Erythroblast (primary cell): ENCODE results near the gene MAML2.
"Not testable (repeated sequence)": the region's sequence is repeated elsewhere in the genome, so short reads cannot be mapped to it uniquely, and the experiment has no call there.

Experiments used
- DNase-seq, 2 experiments: peaks; one replicate each; lab custom pipeline; 2025; lab: John Stamatoyannopoulos, UW
- GATA1 ChIP-seq: IDR thresholded peaks from 2 replicates; pipeline ENCODE4 v1.6.1; 2011; ENCODE audit warnings: low read depth, mild to moderate bottlenecking, control low read depth, low read length, moderate library complexity
- POLR2A ChIP-seq: IDR thresholded peaks from 2 replicates; pipeline ENCODE4 v1.6.1; 2011; ENCODE audit warnings: mild to moderate bottlenecking, low read length

Gene MAML2

DNA sequence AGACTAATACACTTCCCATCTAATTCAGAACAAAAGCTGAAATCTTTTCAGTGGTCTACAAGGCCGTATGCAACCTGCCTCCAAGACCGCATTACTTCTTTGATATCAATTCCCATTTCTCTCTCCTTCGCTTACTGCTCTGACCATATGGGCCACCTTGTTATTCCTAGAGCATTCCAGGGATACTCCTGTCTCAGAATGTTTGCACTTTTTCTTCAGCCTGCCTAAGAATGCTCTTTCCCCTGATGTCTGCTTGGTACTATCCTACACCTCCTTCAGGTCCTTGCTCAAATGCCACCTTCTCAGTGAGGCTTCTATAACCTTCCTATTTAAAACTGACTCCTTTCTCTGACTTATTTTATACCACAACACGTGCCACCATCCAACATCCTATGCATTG lies 71.2 kb downstream of the MAML2 start:
- DNase-seq: no peak

GRCh38 chr11:96271352-96271751 lies 71.6 kb downstream of the MAML2 start:
- not testable (repeated sequence) for DNase-seq

More for the DNA sequence above, 71.2 kb downstream of the MAML2 start:
- TF ChIP-seq GATA1: no peak
- no peak for TF ChIP-seq POLR2A

GRCh38 chr11:96268527-96268926 lies 74.5 kb downstream of the MAML2 start:
- not testable (repeated sequence) for DNase-seq

DNA sequence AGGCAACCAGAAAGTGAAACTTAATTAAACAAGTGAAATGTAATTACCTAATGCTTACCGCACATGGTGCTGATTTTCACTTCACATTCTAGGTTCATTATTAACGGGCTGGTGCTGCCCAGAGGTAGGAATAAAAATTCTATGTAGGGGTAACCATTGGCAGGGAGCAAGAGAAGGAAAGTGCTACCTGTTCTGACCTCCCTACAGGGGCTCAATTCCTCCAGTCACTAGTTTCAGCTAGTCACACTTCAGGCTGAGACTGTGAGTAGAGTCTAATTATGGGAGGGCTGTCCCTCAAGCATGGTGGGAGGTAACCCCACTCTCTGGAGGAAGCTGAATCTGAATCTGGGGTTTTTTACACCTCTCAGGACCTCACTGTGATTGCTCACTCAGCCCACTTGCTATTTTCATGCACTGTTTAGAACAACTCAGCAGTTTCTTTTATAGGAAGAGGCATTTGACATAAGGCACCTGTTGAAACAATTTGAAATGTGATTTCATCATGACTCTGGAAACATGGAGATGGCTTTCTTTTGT lies 75.4 kb downstream of the MAML2 start:
- DNase-seq: no peak
- TF ChIP-seq POLR2A (no peak), GATA1 (no peak)

DNA sequence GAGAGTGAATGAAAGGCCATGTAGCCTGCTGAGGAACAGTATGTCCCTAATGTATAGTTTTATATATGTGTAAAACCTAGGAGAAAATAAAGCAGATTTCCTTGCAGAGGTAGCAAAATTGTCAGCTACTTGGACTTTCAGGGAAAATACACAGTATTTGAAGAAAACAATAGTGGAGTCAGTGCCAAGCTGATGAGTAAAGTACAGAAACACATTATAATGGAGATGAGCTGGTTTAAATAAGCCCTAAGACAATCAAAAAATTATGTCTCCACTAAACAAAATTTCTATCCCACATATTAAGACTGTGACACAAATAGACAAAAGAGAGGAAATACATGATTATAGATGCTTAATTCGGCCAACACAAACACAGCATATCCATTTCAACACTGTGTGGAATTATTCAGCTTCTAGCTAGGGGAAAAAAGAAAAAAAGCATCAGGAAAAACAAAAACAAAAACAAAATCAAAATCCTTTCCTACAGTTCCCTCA lies 75.9 kb downstream of the MAML2 start:
- TF ChIP-seq POLR2A (no peak), GATA1 (no peak)
- no peak for DNase-seq

GRCh38 chr11:96265972-96266371 lies 77.0 kb downstream of the MAML2 start:
- no peak for TF ChIP-seq POLR2A
- no peak for TF ChIP-seq GATA1
- no peak for DNase-seq

DNA sequence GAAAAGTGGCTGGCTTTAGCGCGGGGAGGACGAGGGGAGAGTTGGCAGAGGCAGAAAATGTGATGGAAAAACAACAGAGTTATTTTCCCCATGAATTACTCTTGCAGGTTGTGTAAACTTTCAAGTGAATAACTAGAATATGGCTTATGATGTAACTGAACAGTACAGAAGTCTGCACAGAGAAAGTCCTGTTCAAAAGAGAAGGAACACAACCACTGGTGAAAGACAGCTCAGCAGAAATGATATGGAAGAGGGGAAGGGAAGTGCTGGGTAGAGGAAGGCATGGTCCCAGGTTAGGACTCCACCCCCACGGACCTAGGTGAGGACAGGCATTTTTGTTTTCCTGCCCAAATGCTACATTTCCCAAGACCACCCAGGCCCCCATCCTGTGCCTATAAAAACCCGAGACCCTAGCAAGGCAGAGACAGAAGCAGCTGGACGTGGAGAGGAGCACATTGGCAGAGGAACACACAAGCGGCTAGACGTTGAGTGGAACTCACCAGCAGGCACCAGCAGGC lies 77.7 kb downstream of the MAML2 start:
- TF ChIP-seq GATA1: no peak
- TF ChIP-seq POLR2A: no peak

GRCh38 chr11:96264364-96264763 lies 78.6 kb downstream of the MAML2 start:
- TF ChIP-seq GATA1 (no peak), POLR2A (no peak)
- no peak for DNase-seq

More for the DNA sequence above, 77.7 kb downstream of the MAML2 start:
- DNase-seq: no peak

GRCh38 chr11:96263238-96263763 lies 79.7 kb downstream of the MAML2 start:
- DNase-seq: no peak
- TF ChIP-seq POLR2A (no peak), GATA1 (no peak)

- TF ChIP-seq POLR2A (no peak), GATA1 (no peak)
- DNase-seq: no peak
Observed at GRCh38 chr11:96260532-96260931, 82.5 kb downstream of the MAML2 start.

DNA sequence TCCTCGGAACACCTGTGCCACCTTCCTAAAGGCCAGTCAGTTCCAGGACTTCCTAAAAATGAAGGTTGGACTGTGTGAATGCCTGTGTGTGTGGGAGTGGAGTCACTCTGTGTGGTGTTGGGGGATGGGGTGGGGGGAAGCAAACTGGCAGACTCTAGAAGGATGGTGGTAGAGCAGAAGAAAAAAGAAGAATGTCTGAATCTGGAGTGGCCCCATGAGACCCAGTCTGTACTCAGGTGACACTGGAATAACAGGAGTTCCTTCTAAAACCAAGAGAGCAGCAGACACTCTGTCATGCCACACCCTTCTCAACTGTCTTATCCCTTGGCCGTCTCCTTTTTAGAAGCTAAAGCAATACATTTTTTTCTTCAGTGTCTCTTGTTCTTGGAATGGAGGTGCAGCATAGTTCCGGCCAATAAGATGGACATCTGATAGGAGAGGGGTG lies 82.9 kb downstream of the MAML2 start:
- DNase-seq: peak in 1 of 2 experiments; percentile 12
- TF ChIP-seq POLR2A: no peak
- no peak for TF ChIP-seq GATA1

DNA sequence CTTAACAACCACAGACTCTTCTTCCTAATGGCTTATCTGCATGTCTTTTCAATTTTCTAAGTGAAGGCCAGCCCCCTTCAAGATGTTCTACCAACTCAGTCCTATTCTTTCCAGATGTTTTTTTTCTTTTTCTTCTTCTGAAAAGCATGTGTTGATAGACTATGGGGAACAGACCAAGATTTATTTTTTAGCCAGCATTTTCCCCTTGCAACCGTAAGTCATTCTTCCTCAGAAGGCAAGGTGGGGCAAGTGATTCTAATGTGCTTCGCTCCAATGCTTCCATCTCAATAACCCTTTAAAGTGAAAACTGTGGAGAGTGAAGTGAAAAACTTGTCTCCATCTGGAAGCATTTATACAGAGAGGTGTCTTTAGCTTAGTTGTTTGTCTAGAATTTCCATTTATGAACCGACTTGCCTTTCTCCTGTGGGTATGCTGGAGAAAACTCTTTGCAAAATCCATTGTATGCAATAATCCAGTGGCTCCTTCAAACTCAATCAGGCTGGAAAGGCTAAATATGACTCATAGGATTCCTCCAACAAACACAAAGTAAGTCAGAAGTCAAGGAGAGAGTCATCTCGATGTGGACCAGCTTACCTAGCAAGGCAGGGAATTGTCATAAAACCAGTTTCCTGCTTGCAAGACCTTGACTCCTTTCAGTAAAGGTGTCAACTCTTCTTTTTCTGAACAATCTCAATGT lies 83.7 kb downstream of the MAML2 start:
- TF ChIP-seq GATA1 (no peak), POLR2A (no peak)
- DNase-seq: no peak

GRCh38 chr11:96257972-96258934 lies 84.7 kb downstream of the MAML2 start:
- TF ChIP-seq POLR2A (no peak), GATA1 (no peak)
- no peak for DNase-seq
